OCI-M1 (cell line): ENCODE measurements around the gene CLDN14.
A peak's percentile ranks its signal among the peaks of the same experiment; 100 is the strongest.

Experiments used
- DNase-seq: peaks from one replicate; lab custom pipeline; 2025; lab: John Stamatoyannopoulos, UW

The CLDN14 gene

DNA sequence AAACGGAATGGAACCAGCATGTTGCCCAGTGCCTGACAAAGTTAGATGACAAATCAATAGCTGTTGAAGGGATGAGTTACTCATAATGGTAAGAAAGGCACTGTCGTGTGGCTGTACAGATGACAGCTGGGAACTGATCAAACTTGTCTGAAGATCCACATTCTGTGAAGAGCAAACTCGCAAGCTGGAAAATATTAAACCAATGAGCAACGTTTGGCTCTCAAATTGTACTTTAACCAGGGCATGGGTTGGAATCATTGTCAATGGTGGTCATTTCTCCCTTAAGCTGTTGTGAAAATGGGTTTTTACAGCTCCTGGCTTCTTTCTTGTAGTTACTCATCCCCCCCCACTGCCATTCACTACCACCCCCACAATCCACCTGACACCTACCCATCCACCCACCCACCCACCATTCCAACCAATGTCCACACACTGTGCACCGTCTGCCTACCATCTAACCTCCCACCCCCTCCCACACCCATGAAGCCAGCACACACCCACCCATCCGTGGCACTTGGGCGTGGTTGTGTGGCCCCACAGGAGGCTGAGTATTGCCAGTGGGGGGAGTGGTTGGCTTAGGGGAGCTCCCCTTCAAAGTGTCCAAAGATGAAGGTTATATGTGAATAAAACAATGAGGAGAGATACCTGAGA, 46.7 kb downstream of the CLDN14 start:
- no peak for DNase-seq

- no peak for DNase-seq
These were observed 48.7 kb downstream of the CLDN14 start for GRCh38 chr21:36431252-36431651.

DNA sequence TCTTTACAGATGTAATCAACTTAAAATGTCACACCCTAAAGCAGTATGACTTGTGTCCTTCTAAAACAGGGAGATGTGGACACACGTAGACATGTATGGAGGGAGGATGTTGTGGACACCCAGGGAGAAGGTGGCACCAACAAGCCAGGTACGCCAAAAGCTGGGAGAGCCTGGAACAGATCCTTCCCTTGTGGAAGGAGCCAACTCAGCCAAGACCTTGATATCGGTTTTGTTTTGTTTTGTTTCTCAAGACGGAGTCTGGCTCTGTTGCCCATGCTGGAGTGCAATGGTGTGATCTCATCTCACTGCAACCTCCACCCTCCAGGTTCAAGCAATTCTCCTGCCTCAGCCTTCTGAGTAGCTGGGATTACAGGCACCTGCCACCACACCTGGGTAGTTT, 49.1 kb downstream of the CLDN14 start:
- no peak for DNase-seq

DNA sequence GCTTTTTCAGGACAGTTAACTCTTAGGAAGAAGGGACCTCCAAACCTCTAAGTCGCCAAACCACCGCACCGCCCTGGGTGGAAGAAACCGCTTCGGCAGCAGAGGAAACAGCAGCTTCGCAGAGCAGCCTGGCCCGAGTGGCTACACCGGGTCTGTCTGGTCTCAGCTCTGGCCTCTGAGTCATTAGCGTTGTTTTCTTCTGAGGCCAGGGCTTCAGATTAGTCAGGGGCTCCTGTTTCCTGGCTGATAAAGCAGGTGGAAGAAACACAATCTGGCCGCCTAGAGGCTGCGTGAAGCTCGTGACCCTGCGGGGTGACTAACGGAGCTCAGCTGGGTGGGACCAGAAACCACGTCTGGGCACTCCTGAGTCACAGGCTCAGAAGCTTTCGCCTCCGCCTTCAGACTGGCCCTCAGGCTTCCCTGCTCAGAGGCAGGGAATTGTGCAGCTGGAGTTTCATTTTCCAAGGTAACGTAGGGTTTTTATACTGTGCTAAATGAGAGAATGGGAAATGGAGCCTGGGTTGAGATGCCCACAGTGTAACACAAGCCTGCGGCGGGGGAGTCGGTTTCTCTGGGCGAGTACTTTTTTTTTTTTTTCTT, 49.9 kb downstream of the CLDN14 start:
- peak; percentile 99 for DNase-seq

DNA sequence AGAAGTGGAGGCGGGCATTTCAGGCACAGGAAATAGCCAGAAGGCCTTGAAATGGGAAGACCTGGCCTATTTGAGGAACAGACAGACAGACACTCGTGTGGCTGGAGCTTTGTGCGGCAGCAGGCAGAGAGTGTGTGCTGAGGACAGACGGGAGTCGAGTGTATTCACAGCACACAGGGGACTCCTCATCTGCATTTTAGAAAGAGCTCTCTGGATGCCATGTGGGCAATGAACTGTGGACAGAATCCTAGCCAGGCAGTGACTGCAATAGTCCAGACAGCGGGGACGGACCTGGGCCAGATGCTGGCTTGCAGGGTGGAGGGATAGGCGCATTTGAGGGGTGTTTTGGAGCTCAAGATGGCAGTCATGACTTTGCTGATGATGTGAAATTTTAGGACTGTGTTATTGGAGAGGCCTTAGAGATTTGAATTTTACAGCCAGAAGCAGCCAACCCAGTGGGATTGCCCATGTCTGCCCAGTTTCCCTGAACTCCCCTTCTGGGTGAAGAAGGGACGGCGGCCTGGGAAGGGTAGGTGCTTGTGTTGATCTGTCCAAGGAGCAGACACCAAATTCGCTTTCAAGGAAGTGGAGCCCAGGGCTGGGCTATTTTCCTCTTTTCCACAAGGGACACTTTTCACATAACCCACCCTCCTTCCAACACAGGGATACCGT, 51.0 kb downstream of the CLDN14 start:
- no peak for DNase-seq

DNA sequence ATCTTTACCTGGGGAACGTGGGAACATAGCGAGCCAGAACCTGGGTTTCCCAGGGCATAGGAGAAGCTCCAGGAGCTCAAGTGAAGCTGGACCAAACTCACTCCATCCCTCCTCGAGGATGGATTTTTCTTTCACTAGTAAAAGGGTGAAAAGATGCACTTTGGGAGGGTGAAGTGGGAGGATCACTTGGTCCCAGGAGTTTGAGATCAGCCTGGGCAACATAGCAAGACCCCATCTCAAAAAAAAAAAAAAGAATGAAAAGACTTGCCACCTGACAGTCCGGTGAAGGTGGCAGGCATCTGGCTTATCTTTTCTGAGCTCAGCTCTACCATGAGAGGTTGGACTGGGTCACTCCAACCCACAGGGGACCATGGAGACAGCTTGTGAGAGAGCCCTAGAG, 52.4 kb downstream of the CLDN14 start:
- no peak for DNase-seq

- no peak for DNase-seq
These were observed 54.6 kb downstream of the CLDN14 start for GRCh38 chr21:36425286-36425685.

DNA sequence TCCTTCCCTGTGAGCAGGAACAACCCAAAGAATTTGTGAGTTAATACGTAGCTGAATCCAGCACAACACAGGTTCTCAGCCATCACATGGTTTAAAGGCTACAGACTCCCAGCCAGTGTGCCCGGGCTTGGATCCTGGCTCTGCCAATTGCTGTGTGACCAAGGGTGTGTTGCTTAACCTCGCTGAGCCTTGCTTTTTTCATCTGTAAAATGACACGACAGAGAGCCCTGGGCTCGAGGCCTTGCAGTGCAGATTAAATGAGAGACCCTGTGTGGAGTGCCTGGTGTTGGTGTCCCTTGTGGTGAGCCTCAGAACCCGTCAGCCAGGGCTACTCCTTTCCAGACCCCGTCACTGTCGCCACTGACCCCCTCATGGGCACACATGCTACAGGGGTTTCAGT, 55.3 kb downstream of the CLDN14 start:
- no peak for DNase-seq

DNA sequence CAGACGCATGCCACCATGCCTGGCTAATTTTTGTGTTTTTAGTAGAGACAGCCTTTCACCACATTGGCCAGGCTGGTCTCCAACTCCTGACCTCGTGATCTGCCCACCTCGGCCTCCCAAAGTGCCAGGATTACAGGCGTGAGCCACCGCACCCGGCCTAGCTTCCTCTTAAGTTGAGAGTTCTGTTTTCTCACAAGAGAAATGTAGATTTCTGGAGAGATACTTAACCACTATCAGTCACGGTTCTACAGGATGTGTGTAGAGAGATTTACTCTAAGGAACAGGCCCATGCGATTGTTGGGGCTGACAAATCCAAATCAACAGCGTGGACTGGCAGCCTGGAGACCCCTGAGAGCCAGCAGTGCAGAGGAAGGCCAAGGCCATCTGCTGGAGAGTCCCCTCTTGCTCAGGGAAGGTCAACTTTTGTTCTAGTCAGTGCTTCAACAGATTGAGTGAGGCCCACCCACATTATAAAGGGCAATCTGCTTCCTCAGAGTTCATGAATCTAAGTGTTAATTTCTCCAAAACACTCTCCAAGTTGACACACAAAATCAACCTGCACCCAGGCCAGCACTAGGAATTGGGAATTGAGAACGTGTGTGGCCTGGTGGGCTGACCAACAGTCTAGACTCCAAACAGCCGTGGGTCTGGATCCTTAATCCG, 56.0 kb downstream of the CLDN14 start:
- DNase-seq = peak; percentile 51

DNA sequence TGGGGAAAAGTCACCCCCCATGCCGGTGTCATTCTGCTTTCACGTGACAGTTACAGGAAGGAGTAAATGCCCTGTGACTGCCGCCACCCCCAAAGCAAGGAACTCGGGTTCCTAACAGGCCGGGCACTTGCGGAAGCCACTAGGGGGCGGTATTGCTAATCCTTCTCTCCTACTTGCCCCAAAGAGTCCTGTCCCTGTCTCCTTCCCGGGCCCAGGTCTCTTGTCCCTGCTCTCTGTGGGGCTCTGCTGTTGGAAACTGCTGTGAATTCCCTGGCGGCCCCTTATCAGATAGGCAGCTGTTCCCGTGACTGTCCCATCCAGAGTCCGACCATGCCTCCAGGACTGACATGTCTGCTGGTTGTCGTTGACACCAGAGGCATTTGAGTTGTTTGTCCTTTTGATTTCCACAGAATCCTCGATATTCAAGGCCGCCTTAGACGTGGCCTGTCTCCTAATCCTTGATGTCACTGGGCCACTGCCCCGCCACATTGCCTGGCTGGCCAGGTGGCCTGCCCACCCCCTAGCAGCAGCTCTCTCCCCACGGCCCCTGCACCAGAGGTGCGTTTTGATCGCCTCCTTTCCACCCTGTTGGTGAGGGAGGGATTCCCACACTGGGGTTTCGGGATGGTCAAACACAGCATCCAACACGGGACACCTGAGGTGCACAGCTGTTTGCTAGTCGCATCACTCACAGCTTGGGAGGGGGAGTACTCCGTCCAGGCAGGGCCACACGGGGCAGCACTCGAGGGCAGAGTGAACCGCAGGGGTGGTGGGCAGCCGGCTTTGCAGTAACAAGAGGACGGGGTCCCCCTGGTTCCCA, 57.4 kb downstream of the CLDN14 start:
- peak; percentile 89 for DNase-seq

DNA sequence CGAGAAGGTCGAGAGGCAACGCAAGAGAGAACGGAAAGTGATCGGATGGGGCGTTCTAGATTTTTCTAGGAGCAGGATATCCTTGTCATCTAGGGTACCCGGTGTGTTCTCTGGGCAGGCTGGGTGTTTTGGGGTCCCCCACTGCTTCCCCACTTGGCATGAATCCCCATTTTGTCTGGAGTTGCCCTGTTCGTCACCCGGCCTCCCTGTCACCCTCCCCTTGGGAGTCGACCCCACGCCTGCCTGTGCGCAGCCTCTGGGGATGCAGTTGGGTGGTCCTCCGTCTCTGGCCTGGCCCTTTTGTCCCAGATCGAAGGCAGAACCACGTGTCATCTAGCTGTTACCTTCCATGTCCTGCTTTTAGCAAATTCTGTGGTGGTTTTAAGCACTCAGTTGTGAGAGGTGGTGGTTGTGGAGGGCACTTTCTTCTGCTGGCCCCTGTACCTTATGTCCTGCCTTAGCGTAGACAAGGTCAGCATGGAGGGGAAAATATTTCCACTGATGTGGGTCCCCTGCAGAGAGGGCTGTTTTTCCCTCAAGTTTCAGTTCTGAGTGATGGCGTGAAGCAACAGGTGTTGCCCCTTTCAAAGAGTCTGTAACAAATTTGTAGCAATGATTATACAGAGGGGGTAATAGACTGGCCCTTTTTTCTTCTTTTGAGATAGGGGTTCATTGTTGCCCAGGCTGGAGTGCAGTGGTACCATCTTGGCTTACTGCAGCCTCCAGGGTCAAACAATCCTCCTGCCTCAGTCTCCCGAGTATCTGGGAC, 59.2 kb downstream of the CLDN14 start:
- no peak for DNase-seq

- DNase-seq = peak; percentile 95
These were observed 59.9 kb downstream of the CLDN14 start for GRCh38 chr21:36419996-36420395.

- no peak for DNase-seq
These were observed 60.7 kb downstream of the CLDN14 start for GRCh38 chr21:36419241-36419640.

- no peak for DNase-seq
These were observed 64.5 kb downstream of the CLDN14 start for GRCh38 chr21:36415375-36415774.

DNA sequence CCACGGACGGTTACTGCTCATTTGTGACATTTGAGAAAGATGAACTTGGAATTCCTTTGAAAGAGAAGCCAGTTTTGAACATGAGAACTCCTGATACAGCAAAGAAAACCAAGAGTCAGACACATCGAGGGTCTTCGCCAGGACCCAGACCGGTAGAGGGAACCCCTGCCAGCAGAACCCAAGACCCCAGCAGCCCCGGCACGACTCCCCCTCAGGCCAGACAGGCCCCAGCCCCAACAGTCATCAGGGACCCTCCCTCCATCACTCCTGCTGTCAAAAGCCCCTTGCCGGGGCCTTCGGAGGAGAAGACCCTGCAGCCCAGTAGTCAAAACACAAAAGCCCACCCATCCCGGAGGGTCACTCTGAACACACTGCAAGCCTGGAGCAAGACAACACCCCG, 67.0 kb downstream of the CLDN14 start:
- DNase-seq = no peak

DNA sequence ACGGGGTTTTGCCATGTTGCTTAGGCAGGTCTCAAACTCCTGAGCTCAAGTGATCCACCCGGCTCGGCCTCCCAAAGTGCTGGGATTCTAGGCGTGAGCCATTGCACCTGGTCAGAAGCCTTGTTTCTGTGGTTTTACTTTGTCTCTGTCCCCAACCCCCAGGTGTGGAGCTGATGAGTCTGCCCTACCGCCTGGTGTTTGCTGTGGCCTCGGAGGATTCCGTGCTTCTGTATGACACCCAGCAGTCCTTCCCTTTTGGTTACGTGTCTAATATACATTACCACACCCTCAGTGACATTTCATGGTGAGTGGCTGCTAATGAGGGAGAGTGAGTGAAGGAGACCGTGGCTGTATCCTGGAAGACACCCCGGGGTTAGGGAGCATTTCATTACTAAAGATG, 68.6 kb downstream of the CLDN14 start:
- no peak for DNase-seq
